ENCODE results near the gene SRI.

The SRI gene

GRCh38 chr7:88204525-88205110, 15.2 kb downstream of the SRI start:
- no peak for TF ChIP-seq CTCF (IDR thresholded peaks at IDR 0.05; ENCODE audit: borderline replicate concordance, control extremely low read depth, extremely low read depth, insufficient read depth, missing control alignments)
- DNase-seq (ENCODE audit: low spot score), result no peak
- in situ Hi-C loops (cut with MboI; ENCODE audit: low sequenced_read_pairs, unreplicated experiment), result no loop called here

- in situ Hi-C loops (cut with MboI; ENCODE audit: low sequenced_read_pairs, unreplicated experiment), result no loop called here
- TF ChIP-seq CTCF (IDR thresholded peaks at IDR 0.05; ENCODE audit: borderline replicate concordance, control extremely low read depth, extremely low read depth, insufficient read depth, missing control alignments), result no peak
- no peak for DNase-seq (ENCODE audit: low spot score)
These were observed 16.4 kb downstream of the SRI start for GRCh38 chr7:88203401-88203800.

GRCh38 chr7:88202799-88203198, 17.0 kb downstream of the SRI start:
- no peak for DNase-seq (ENCODE audit: low spot score)
- in situ Hi-C loops (cut with MboI; ENCODE audit: low sequenced_read_pairs, unreplicated experiment), result no loop called here

GRCh38 chr7:88202278-88202677, 17.6 kb downstream of the SRI start:
- DNase-seq (ENCODE audit: low spot score), result no peak
- TF ChIP-seq CTCF (IDR thresholded peaks at IDR 0.05; ENCODE audit: borderline replicate concordance, control extremely low read depth, extremely low read depth, insufficient read depth, missing control alignments), result no peak
- in situ Hi-C loops (cut with MboI; ENCODE audit: low sequenced_read_pairs, unreplicated experiment), result no loop called here

More at GRCh38 chr7:88202799-88203198, 17.0 kb downstream of the SRI start:
- no peak for TF ChIP-seq CTCF (IDR thresholded peaks at IDR 0.05; ENCODE audit: borderline replicate concordance, control extremely low read depth, extremely low read depth, insufficient read depth, missing control alignments)

- no peak for DNase-seq (ENCODE audit: low spot score)
- in situ Hi-C loops (cut with MboI; ENCODE audit: low sequenced_read_pairs, unreplicated experiment), result no loop called here
- no peak for TF ChIP-seq CTCF (IDR thresholded peaks at IDR 0.05; ENCODE audit: borderline replicate concordance, control extremely low read depth, extremely low read depth, insufficient read depth, missing control alignments)
These were observed 18.5 kb downstream of the SRI start for GRCh38 chr7:88201305-88201704.

GRCh38 chr7:88200789-88201188, 19.0 kb downstream of the SRI start:
- in situ Hi-C loops (cut with MboI; ENCODE audit: low sequenced_read_pairs, unreplicated experiment), result no loop called here
- DNase-seq (ENCODE audit: low spot score), result no peak
- TF ChIP-seq CTCF (IDR thresholded peaks at IDR 0.05; ENCODE audit: borderline replicate concordance, control extremely low read depth, extremely low read depth, insufficient read depth, missing control alignments), result no peak
